Motor neuron (in vitro differentiated cells): ENCODE measurements around the gene SLC27A1. TPM values are rescaled to one million over a fixed set of nuclear protein-coding genes. Genes with fewer than 3 reads are reported as not detected.

Experiments used
- ATAC-seq, 8 experiments: fragments of 200-7000 bp; cut with Tn5 transposase; replicated peaks in 6 of 8; 2 replicates each; pipeline ENCODE4 v1.8.0; 2021; ENCODE audit warnings: mild to moderate bottlenecking in 8 of 8, moderate library complexity in 8 of 8
- H3K27ac ChIP-seq, 2 donors: fragments of 250-450 bp; sonication (Bioruptor Pico); 2 replicates each; pipeline ENCODE4 v1.9.0; 2021; ENCODE audit warnings: antibody characterized with exemption in 2 of 2, mild to moderate bottlenecking in 2 of 2, moderate library complexity in 1 of 2
- H3K4me1 ChIP-seq, 2 donors: fragments of 250-450 bp; sonication (Bioruptor Pico); replicated peaks in 1 of 2; 2 replicates each; pipeline ENCODE4 v1.6.1; 2021; ENCODE audit warnings: antibody characterized with exemption in 2 of 2, mild to moderate bottlenecking in 2 of 2, moderate library complexity in 1 of 2
- H3K4me3 ChIP-seq, 5 donors: fragments of 250-450 bp; sonication (Bioruptor Pico); 2 replicates each; pipeline ENCODE4 v1.9.0; 2021; ENCODE audit warnings: antibody characterized with exemption in 5 of 5, mild to moderate bottlenecking in 5 of 5, moderate library complexity in 4 of 5
- WGBS, 10 experiments: fragments of 450-650 bp; shearing (Covaris generic); methylation state at CpG; one replicate each; pipeline ENCODE4 v1.0.0; 2022; 5-methylcytosine and 5-hydroxymethylcytosine counted together
- in situ Hi-C, 9 experiments: fragments of 400-800 bp; cut with MboI; loops; one replicate each; pipeline ENCODE4 v1.15.0; 2021; ENCODE audit warnings: low sequenced_read_pairs in 9 of 9, low pct_unique_long_range_greater_than_20kb in 2 of 9; ENCODE audit not compliant: unreplicated experiment in 9 of 9
- total RNA-seq, 8 experiments: library from RNA; unstranded; fragments of 300-600 nt; gene quantifications; 2 replicates each; pipeline versions ENCODE4 v1.2.3 to v1.2.4, GENCODE V29; 2022

SLC27A1 gene
- total RNA-seq, 8 experiments from 2014 or later: 6.5 to 30.5 (median 10.5) TPM

- H3K4me1 ChIP-seq: peaks cover 0 to 12% of the 10 kb centered on the region in 2 donors
- no peak overlapping the region for H3K4me3 ChIP-seq
- in situ Hi-C loops: no loop called here
- ATAC-seq: no peak
- WGBS, 10 experiments: 63 to 91% (median 86%) methylated on average over 2 to 4 of the region's 10 CpGs; no CpG with 5 or more reads in 5 of the 10 experiments
- no peak overlapping the region for H3K27ac ChIP-seq
These were observed 13.3 kb downstream of the SLC27A1 start for GRCh38 chr19:17483605-17484002.

GRCh38 chr19:17484520-17485185, 14.3 kb downstream of the SLC27A1 start:
- H3K4me1 ChIP-seq: peaks cover 0 to 7% of the 10 kb centered on the region in 2 donors
- no peak overlapping the region for H3K4me3 ChIP-seq
- ATAC-seq: no peak
- no peak overlapping the region for H3K27ac ChIP-seq
- in situ Hi-C loops: no loop called here
- 30 to 98% (median 88%) methylated on average over 1 to 6 of the region's 6 CpGs for WGBS, 10 experiments

DNA sequence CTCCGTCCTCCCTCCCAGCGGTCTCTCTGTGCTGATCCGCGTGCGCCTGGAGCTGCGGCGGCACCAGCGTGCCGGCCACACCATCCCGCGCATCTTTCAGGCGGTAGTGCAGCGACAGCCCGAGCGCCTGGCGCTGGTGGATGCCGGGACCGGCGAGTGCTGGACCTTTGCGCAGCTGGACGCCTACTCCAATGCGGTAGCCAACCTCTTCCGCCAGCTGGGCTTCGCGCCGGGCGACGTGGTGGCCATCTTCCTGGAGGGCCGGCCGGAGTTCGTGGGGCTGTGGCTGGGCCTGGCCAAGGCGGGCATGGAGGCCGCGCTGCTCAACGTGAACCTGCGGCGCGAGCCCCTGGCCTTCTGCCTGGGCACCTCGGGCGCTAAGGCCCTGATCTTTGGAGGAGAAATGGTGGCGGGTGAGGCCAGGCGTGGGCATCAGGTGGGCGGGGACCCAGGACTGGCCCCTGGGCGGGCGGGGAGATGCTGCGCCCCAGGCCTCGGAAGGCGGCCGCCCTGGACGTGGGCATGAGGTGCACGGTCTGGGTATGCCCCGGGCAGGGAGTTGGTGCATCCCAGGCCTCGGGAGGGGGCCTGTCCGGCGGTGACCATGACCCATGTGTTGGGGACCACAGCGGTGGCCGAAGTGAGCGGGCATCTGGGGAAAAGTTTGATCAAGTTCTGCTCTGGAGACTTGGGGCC, 16.4 kb downstream of the SLC27A1 start:
- H3K4me1 ChIP-seq: peaks cover 0 to 5% of the 10 kb centered on the region in 2 donors
- in situ Hi-C loops: no loop called here
- no peak overlapping the region for H3K27ac ChIP-seq
- WGBS, 10 experiments: 95 to 98% methylated on average over 4 to 9 of the region's 58 CpGs; no CpG with 5 or more reads in 8 of the 10 experiments
- H3K4me3 ChIP-seq: no peak overlapping the region
- ATAC-seq: peak in 1 of 8 experiments; percentile 27

GRCh38 chr19:17487284-17488121, 17.2 kb downstream of the SLC27A1 start:
- 87% methylated on average over 3 of the region's 18 CpGs; no CpG with 5 or more reads in 9 of the 10 experiments for WGBS, 10 experiments
- peak in 1 of 8 experiments; percentile 4 for ATAC-seq
- peaks cover 0 to 5% of the 10 kb centered on the region in 2 donors for H3K4me1 ChIP-seq
- H3K4me3 ChIP-seq: no peak overlapping the region
- no peak overlapping the region for H3K27ac ChIP-seq
- in situ Hi-C loops: no loop called here

- Histone ChIP-seq H3K4me3 (no peak overlapping the region), H3K27ac (no peak overlapping the region), H3K4me1 (peaks cover 0 to 5% of the 10 kb centered on the region in 2 donors)
- in situ Hi-C loops: no loop called here
- WGBS, 10 experiments: 40 to 47% (median 40%) methylated on average over 1 to 7 of the region's 31 CpGs; no CpG with 5 or more reads in 7 of the 10 experiments
- ATAC-seq: peak; percentile 41 to 97 (median 80)
These were observed 18.5 kb downstream of the SLC27A1 start for GRCh38 chr19:17488593-17489391.

DNA sequence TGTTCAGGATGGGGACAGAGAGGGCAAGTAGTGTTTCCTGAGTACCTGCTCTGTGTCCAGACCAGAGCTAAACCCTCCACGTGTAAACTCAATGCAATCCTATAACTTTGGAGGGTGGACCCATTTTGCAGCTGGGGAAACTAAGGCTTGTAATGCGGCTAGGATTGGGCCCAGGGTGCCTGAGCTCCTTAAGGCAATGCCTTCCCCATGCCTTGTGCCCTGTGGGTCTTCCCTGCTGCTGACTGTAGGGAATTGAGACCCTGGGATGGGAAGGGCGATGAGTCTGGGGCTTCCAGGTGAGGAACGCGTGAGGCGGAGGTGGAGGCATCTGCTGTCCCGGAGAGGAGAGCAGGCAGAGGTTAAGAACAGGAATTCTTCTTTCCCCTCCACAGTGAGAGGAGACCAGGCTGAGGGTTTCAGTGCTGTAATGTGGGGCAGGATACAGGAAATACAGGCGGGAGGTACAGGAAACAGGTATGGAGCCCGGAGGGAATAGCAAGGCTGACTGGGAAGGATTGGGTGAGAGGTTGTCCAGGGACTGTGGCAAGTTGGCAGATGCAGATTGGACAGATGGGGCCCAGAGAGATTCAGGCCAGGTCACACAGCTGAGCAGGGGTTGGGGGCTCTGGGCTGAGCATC, 19.2 kb downstream of the SLC27A1 start:
- no peak for ATAC-seq
- in situ Hi-C loops: no loop called here
- Histone ChIP-seq H3K4me3 (no peak overlapping the region), H3K4me1 (peaks cover 0 to 6% of the 10 kb centered on the region in 2 donors), H3K27ac (no peak overlapping the region)
- WGBS, 10 experiments: 71 to 100% (median 92%) methylated on average over 1 to 2 of the region's 9 CpGs; no CpG with 5 or more reads in 7 of the 10 experiments

- no peak for ATAC-seq
- Histone ChIP-seq H3K4me1 (peaks cover 0 to 11% of the 10 kb centered on the region in 2 donors), H3K27ac (no peak overlapping the region), H3K4me3 (no peak overlapping the region)
- 8 to 80% (median 75%) methylated on average over 1 to 3 of the region's 4 CpGs; no CpG with 5 or more reads in 4 of the 10 experiments for WGBS, 10 experiments
- in situ Hi-C loops: no loop called here
These were observed 20.1 kb downstream of the SLC27A1 start for GRCh38 chr19:17490411-17490810.

DNA sequence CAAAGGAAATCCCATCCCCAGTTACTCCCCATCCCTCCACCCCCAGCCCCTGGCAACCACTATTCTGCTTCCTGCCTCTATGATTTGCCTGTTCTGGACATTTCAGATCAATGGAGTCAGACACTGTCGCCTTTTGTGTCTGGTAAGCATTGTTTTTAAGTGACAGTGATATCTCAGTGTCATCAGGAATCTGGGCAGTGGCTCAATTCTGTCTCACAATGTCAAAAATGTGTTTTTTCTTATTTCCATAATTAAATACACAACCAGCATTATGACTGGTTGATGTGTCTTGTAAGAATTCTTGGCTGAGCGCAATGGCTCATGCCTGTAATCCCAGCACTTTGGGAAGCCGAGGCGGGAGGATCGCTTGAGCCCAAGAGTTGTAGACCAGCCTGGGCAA, 21.0 kb downstream of the SLC27A1 start:
- H3K4me3 ChIP-seq: no peak overlapping the region
- no peak overlapping the region for H3K27ac ChIP-seq
- ATAC-seq: peak in 2 of 8 experiments; percentile 9 to 32
- 10 to 100% (median 88%) methylated on average over 1 to 5 of the region's 5 CpGs; no CpG with 5 or more reads in 4 of the 10 experiments for WGBS, 10 experiments
- in situ Hi-C loops: no loop called here
- H3K4me1 ChIP-seq: peaks cover 0 to 11% of the 10 kb centered on the region in 2 donors

GRCh38 chr19:17495639-17496296, 25.4 kb downstream of the SLC27A1 start:
- in situ Hi-C loops: no loop called here
- no peak for ATAC-seq
- WGBS, 10 experiments: 0 to 100% (median 79%) methylated on average over 1 to 3 of the region's 9 CpGs; no CpG with 5 or more reads in 3 of the 10 experiments
- Histone ChIP-seq H3K27ac (no peak overlapping the region), H3K4me3 (no peak overlapping the region), H3K4me1 (peaks cover 25 to 30% of the 10 kb centered on the region in 2 donors)

GRCh38 chr19:17496337-17496997, 26.1 kb downstream of the SLC27A1 start:
- WGBS, 10 experiments: 20 to 90% (median 83%) methylated on average over 1 to 6 of the region's 14 CpGs; no CpG with 5 or more reads in 5 of the 10 experiments
- in situ Hi-C loops: no loop called here
- H3K4me1 ChIP-seq: peaks cover 25 to 30% of the 10 kb centered on the region in 2 donors
- no peak overlapping the region for H3K27ac ChIP-seq
- peak in 4 of 8 experiments; percentile 4 to 94 (median 83) for ATAC-seq
- H3K4me3 ChIP-seq: no peak overlapping the region

DNA sequence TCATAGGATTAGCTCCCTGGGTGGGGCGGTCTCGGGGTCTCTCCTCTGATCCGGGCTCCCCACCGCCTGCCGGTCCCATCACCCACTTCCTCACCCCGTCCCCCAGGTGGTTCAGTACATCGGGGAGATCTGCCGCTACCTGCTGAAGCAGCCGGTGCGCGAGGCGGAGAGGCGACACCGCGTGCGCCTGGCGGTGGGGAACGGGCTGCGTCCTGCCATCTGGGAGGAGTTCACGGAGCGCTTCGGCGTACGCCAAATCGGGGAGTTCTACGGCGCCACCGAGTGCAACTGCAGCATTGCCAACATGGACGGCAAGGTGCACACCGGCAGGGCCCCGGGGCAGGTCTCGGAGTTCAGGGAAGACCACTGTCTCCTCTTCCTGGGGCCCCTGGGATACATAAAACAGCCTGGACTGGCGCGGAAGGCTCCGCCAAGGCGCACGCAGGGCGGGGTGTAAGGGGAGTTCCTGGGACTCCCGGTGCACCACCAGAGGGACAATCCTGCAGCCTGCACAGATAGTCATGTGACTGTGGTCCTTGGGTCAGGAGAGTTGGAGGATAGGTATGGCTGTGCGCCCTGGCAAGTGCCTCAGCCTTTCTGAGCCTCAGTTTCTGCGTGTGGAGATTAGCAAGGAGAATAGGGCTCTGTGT, 26.9 kb downstream of the SLC27A1 start:
- in situ Hi-C loops: no loop called here
- Histone ChIP-seq H3K4me3 (no peak overlapping the region), H3K27ac (peak overlapping the region; percentile 93 to 96), H3K4me1 (peaks cover 25 to 30% of the 10 kb centered on the region in 2 donors)
- WGBS, 10 experiments: 60 to 100% (median 80%) methylated on average over 1 to 12 of the region's 41 CpGs; no CpG with 5 or more reads in 5 of the 10 experiments
- ATAC-seq: no peak
